Measurements from ENCODE around the gene WWOX. TPM values are rescaled to one million over a fixed set of nuclear protein-coding genes. Genes with fewer than 3 reads are reported as not detected.

WWOX gene
- total and polyA plus RNA-seq, 2 of the 13 experiments (the other 11 are each of a cell fraction or from before 2014, with no cell fraction given), result 9.1 to 37.4 TPM

DNA sequence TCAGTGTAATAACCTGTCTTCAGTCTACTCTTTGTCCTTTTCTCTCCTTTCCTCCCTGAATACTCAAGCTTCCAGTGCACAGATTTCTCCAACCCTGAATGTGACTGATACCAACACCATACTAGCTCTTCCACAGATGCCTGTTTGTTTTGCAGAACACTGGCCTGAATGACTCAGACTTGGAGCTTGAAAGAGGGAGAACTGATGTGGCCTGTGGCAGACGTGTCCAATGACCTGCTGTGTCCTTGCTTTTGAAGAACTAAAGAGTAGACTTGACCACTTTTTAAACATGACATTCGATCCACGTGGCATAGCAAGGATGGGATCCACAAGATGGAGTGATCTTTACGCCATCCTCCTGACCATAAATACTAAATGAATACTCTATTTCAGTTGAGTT is 361.0 kb downstream of the WWOX start (continued):
- TF ChIP-seq ZNF251 (CRISPR knock-in tag; IDR thresholded peaks at IDR 0.05), result no peak
- TF ChIP-seq, protein P1, sequence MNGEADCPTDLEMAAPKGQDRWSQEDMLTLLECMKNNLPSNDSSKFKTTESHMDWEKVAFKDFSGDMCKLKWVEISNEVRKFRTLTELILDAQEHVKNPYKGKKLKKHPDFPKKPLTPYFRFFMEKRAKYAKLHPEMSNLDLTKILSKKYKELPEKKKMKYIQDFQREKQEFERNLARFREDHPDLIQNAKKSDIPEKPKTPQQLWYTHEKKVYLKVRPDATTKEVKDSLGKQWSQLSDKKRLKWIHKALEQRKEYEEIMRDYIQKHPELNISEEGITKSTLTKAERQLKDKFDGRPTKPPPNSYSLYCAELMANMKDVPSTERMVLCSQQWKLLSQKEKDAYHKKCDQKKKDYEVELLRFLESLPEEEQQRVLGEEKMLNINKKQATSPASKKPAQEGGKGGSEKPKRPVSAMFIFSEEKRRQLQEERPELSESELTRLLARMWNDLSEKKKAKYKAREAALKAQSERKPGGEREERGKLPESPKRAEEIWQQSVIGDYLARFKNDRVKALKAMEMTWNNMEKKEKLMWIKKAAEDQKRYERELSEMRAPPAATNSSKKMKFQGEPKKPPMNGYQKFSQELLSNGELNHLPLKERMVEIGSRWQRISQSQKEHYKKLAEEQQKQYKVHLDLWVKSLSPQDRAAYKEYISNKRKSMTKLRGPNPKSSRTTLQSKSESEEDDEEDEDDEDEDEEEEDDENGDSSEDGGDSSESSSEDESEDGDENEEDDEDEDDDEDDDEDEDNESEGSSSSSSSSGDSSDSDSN (CRISPR knock-in tag; IDR thresholded peaks at IDR 0.05), result no peak
- no peak for TF ChIP-seq PHF8 (CRISPR knock-in tag; IDR thresholded peaks at IDR 0.05)
- TF ChIP-seq NFIC (IDR thresholded peaks at IDR 0.05; ENCODE audit: low read length), result no peak
- TF ChIP-seq TARDBP (CRISPR knock-in tag; IDR thresholded peaks at IDR 0.05), result peak; percentile 64; the same call in 1 of the 2 replicates
- TF ChIP-seq, protein P2, sequence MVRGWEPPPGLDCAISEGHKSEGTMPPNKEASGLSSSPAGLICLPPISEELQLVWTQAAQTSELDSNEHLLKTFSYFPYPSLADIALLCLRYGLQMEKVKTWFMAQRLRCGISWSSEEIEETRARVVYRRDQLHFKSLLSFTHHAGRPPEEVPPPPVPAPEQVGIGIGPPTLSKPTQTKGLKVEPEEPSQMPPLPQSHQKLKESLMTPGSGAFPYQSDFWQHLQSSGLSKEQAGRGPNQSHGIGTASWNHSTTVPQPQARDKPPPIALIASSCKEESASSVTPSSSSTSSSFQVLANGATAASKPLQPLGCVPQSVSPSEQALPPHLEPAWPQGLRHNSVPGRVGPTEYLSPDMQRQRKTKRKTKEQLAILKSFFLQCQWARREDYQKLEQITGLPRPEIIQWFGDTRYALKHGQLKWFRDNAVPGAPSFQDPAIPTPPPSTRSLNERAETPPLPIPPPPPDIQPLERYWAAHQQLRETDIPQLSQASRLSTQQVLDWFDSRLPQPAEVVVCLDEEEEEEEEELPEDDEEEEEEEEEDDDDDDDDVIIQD (CRISPR knock-in tag; IDR thresholded peaks at IDR 0.05; ENCODE audit: low read depth), result peak; percentile 79
- no peak for TF ChIP-seq ZBTB40 (IDR thresholded peaks at IDR 0.05)
- no peak for TF ChIP-seq ZBTB40 (CRISPR knock-in tag; IDR thresholded peaks at IDR 0.05)
- no peak for TF ChIP-seq ZNF207 (IDR thresholded peaks at IDR 0.05; ENCODE audit: borderline replicate concordance)
- TF ChIP-seq ZNF276 (CRISPR knock-in tag; IDR thresholded peaks at IDR 0.05; ENCODE audit: low read depth), result no peak
- no peak for TF ChIP-seq HNF4G (IDR thresholded peaks at IDR 0.05; ENCODE audit: borderline replicate concordance, low read depth, low read length)
- no peak for TF ChIP-seq HNF4G (CRISPR knock-in tag; IDR thresholded peaks at IDR 0.05; ENCODE audit: borderline replicate concordance, low read depth)
- no peak for TF ChIP-seq MAZ (IDR thresholded peaks at IDR 0.05; ENCODE audit: borderline replicate concordance, low read depth, low read length)
- TF ChIP-seq MAZ (CRISPR knock-in tag; IDR thresholded peaks at IDR 0.05; ENCODE audit: low read depth), result no peak
- TF ChIP-seq, protein P3, sequence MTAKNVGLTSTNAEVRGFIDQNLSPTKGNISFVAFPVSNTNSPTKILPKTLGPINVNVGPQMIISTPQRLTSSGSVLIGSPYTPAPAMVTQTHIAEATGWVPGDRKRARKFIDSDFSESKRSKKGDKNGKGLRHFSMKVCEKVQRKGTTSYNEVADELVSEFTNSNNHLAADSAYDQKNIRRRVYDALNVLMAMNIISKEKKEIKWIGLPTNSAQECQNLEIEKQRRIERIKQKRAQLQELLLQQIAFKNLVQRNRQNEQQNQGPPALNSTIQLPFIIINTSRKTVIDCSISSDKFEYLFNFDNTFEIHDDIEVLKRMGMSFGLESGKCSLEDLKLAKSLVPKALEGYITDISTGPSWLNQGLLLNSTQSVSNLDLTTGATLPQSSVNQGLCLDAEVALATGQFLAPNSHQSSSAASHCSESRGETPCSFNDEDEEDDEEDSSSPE (CRISPR knock-in tag; IDR thresholded peaks at IDR 0.05), result no peak
